NCI-H2196 (cell line): Measurements from ENCODE around the gene ADAMTSL1.

ENCODE experiments used
- DNase-seq: peaks from one replicate; lab custom pipeline; 2025; ENCODE audit not compliant: unreplicated experiment; lab: John Stamatoyannopoulos, UW

Gene ADAMTSL1

DNA sequence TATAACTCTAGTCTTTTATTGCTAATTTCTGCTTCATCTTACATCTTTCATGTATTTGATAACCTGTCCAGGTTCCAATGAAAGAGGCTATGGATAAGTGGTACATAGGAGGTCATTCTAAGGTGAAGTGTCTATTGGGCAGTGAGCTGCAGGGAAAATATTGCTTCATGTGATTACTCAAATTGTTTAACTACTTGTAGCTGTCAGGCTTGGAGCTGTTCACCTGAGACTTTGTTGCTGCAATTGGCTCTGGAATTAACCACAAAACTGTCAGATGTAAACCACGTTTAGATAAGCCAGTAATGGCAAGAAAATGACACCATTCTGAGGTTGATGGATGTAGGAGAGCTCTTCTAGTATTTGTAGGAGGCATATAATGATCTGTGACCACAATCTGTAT is 26.0 kb downstream of the ADAMTSL1 start:
- DNase-seq = peak; percentile 30

DNA sequence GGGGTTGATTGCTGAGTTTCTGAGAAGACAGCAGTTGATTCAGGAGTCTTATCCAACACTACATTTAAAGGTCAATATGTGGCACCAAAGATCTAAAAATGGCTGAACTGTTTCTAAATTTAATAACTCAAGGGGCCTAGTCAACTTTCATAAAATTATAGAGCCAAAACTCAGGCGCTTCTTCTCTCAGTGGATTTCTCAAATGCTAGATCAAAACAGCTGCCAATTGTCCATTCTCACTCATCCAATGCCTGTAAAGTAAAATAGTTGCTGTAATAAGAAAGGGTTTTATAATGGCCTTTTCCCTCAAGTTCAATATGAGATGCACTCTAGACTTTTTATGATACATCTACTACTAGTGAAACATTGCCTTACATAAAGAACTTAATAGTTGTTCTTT is 26.5 kb downstream of the ADAMTSL1 start:
- DNase-seq = no peak

GRCh38 chr9:18501949-18502348 is 28.0 kb downstream of the ADAMTSL1 start:
- DNase-seq = no peak

DNA sequence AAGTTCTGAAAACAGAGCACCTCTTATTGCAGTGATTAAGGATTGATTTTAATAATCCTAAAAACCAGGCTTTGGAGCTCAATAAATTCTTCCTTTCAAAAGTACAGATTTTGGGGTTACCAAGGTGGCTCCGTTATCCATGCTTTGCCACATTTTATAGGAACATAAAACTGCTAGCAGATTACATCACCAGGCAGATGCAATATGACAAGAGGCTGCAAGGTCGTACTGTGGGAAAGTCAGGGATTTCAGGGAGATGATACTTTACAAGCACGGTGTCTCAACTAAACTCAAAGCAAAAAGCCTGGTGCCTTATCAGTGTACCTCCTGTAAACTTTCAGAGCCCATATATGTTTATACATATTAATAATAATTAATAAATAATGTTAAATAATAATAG is 28.6 kb downstream of the ADAMTSL1 start:
- DNase-seq = no peak

GRCh38 chr9:18504707-18505106 is 30.8 kb downstream of the ADAMTSL1 start:
- DNase-seq = no peak

DNA sequence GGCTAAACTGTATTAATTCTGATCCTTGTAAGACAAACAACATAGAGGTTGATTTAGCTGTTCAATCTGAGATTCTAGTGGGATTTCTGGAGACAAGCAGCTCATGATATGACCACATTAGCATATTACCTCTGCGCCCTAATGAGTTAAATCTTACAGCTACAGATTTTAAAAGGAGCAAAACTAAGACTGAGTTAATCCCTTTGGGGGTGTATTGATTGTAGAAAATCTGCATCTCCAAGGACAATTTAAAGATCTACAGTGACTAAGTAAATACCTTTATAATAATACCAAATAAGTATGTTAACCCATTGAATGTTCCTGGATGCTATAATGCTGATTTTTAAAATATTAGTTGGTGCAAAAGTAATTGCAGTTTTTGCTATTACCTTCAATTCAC is 33.2 kb downstream of the ADAMTSL1 start:
- DNase-seq = no peak

- no peak for DNase-seq
Observed at GRCh38 chr9:18516514-18516913, 42.6 kb downstream of the ADAMTSL1 start.

- no peak for DNase-seq
Observed at GRCh38 chr9:18516965-18517364, 43.0 kb downstream of the ADAMTSL1 start.

DNA sequence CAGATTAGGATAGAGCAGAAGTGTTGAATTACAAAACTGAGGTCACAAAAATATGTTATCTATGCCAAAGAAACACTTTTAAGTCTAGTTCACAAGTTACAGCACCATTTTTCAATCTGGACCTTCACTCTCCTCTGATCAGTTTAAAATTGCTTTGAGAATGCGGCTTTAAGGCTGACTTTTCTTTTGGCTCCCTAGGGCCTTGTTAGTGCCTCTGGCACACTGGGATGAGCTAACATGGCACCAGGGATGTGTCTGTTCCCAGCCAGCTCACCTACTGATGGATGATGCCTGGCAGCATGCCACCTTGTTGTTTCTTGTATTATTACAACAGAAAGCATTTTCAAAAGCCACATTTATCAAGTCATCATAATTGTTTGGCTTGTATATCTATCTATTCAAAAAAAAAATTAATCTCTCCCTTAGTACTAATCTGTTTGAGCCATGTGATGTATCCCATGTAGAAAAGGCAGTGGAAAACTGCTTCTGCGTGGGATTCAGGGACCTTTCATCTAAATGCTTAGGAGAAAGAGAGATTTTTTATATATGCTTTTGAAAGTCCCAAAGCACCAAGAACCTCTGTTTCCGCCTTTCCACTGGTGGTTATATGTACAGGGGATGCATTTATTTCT is 46.6 kb downstream of the ADAMTSL1 start:
- DNase-seq = no peak

DNA sequence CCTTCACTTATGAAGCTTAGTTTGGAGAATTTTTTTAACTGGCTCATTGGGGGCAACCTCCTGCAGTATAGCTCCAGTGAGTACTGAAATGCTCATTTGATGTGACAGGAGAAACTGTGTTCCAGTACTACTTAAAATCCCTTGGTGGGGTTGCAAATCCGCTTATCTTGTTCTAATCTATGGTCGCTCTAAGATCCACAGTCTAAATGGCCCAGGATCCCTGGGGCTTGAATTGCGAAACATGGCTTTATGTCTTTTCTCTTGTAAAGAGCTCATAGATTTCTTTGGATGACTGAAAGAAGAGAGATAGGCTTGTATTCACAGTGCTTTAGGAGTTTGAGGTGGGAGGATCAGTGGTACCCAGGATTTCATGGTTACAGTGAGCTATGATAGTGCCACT is 52.7 kb downstream of the ADAMTSL1 start:
- DNase-seq = no peak

GRCh38 chr9:18531136-18532065 is 57.4 kb downstream of the ADAMTSL1 start:
- DNase-seq = no peak

DNA sequence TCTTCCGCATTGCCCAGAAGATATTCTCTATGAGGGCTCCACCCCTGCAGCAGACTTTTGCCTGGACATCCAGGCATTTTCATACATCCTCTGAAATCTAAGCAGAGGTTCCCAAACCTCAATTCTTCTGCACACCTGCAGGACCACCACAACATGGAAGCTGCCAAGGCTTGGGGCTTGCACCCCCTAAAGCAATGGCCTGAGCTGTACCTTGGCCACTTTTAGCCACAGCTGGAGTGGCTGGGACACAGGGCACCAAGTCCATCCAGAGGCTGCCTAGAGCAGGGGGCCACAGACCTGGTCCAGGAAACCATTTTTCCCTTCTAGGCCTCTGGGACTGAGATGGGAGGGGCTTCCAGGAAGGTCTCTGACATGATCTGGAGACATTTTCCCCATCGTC is 60.7 kb downstream of the ADAMTSL1 start:
- DNase-seq = no peak

GRCh38 chr9:18536554-18536953 is 62.6 kb downstream of the ADAMTSL1 start:
- DNase-seq = no peak

DNA sequence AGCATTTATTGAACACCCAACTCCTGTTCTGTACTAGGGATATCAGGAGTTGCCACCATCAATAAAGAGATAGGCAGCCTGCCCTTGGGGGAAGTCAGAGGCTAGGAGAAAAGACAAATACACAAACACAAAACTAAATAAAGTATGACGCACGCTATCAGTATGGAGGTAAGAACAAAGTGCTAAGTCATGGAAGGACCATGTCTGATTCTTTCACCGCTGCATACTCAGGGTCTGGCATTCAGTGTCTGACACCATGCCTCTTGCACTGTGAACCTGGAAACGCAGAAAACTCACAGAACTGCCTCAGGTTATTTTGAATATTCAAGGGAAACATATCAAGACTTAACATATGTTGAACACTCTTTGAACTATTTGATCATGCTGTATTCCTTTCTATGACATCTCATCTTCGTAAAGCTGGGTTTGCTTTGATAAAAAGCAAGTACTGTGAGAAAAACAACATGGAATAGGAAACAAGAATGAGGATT is 65.3 kb downstream of the ADAMTSL1 start:
- DNase-seq = no peak

DNA sequence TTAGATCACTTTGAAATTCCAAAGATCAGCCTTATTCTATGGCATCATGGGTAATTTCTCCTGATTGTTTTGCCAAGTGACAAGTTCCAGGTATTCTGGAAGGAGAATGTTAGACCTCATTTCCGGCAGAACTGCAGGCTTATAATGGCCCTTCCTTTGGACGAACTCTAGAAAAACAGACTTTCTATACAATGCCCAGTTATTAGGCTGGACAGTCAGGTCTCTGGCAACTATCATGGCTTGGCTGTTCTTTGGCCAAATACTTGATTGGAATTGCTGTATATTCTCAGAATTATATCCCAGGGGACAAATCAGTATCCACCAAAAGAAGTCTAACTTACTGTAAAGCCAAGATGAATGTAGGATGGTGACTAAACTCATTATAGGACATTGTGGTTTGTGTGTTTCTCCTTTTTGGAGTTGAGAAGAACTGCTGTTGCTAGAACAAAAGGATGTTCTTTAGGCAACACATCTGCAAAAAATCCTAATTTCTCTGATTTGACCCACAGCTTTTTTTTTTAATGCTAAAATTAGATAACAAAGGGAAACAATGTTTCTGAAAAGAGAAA is 69.0 kb downstream of the ADAMTSL1 start:
- DNase-seq = no peak

GRCh38 chr9:18543406-18544192 is 69.6 kb downstream of the ADAMTSL1 start:
- DNase-seq = no peak

DNA sequence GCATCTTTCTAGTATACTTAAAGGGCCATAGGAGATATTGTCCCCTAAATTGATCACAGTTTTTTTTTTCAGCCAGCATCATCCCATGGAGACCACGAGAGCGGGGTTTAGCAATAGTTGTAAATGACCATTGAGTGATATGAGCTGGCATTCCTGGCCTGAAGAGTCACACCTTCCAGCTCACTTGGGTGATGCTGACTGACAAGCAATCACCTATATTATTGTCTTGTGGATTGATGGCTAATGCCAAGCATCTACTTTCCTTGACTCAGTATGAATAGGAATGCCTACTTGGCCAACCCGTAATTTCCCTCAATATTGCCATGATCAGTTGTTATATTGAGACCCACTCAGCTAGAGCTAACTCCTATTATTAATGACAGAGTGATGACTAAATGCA is 70.5 kb downstream of the ADAMTSL1 start:
- DNase-seq = no peak

DNA sequence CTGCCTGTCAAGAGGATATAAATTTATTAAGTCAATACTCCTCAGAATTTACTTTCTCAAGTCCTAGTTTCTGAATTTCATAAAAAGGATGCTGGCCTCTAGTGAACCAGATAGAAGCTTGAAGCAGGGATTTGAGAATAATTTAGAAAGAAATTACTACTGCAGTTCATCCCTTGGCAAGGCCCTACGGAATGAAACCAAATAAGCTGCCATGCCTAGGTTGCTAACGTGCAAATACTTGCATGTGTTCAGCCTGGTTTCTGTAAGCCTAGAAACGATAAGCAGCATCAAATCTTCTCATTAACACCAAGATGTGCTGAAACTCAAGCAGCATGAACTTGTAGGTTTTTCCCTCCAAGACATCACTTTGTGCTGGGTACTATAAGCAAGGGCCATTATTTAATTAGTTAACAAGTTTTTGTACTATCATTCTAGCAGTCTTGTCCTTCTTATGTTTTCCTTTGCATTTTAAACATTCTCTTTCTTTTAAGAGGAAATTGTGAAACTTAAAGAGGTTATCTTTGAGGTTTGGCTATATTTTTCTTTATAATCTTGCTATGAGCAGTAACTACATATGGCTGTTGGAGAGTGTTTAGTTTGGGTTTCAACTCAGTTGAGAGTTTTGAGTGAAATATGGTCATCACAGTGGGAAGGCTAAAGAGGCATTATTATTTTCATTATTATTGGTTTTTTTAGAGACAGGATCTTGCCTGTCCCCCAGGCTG is 71.8 kb downstream of the ADAMTSL1 start:
- DNase-seq = no peak

GRCh38 chr9:18548456-18548855 is 74.5 kb downstream of the ADAMTSL1 start:
- no peak for DNase-seq

DNA sequence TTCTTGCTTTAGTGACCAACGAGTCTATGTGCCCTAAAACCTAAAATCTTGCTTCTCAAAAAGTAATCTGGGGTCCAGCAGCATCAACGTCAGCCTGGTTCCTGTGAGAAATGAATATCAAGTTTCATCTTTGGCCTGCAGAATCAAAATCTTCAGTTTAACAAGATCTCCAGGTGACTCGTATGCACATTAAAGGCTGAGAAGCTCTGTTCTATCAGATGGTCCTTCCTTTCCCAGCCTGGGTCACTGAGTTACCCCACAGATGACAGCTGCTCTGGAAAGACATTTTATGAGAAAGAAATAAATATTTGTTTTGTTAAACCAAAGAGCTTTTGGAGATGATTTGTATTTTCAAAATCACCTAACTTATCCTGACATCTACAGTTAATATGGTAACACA is 75.8 kb downstream of the ADAMTSL1 start:
- no peak for DNase-seq

DNA sequence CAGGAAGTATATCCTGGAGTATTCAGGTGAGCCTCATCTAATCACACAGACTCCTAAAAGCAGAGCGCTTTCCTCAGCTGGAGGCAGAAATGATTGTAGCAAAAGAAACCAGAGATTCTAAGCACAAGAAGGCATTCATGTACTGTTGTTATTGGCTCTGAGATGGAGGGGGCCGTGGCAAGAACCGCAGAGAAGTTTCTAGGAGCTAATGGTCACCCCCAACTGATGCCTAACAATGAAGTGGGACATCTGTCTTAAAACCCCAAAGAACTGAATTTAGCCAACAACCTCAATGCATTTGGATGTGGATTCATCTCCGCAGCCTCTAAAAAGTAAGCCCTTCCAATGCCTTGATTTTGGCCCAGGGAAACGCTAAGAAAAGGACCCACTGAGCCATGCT is 76.3 kb downstream of the ADAMTSL1 start:
- DNase-seq = no peak
